HG03196 (cell line): ENCODE measurements around the gene SLC46A1.

ENCODE experiments used
- ATAC-seq: cut with Tn5 transposase; IDR thresholded peaks from one replicate; pipeline ENCODE4 v1.9.1; 2021; ENCODE audit not compliant: unreplicated experiment

Gene SLC46A1

GRCh38 chr17:28404812-28405570 lies 1.0 kb downstream of the SLC46A1 start:
- ATAC-seq: no peak

GRCh38 chr17:28404461-28404811 lies 1.6 kb downstream of the SLC46A1 start:
- no peak for ATAC-seq

GRCh38 chr17:28404007-28404406 lies 2.0 kb downstream of the SLC46A1 start:
- no peak for ATAC-seq

GRCh38 chr17:28402844-28403243 lies 3.2 kb downstream of the SLC46A1 start:
- ATAC-seq: no peak

GRCh38 chr17:28402224-28402630 lies 3.8 kb downstream of the SLC46A1 start:
- ATAC-seq: no peak

GRCh38 chr17:28399808-28400207 lies 6.2 kb downstream of the SLC46A1 start:
- no peak for ATAC-seq

GRCh38 chr17:28398280-28398981 lies 7.6 kb downstream of the SLC46A1 start:
- ATAC-seq: no peak

GRCh38 chr17:28397687-28398279 lies 8.2 kb downstream of the SLC46A1 start:
- ATAC-seq: no peak

GRCh38 chr17:28397275-28397674 lies 8.7 kb downstream of the SLC46A1 start:
- no peak for ATAC-seq

- no peak for ATAC-seq
Measured at GRCh38 chr17:28396635-28397239, 9.3 kb downstream of the SLC46A1 start.

- ATAC-seq: no peak
Measured at GRCh38 chr17:28395968-28396367, 10.0 kb downstream of the SLC46A1 start.

- ATAC-seq: no peak
Measured at GRCh38 chr17:28395426-28395825, 10.6 kb downstream of the SLC46A1 start.

GRCh38 chr17:28394337-28395116 lies 11.5 kb downstream of the SLC46A1 start:
- ATAC-seq: no peak

- no peak for ATAC-seq
Measured at GRCh38 chr17:28392491-28392890, 13.5 kb downstream of the SLC46A1 start.

GRCh38 chr17:28391401-28391800 lies 14.6 kb downstream of the SLC46A1 start:
- ATAC-seq: no peak

- no peak for ATAC-seq
Measured at GRCh38 chr17:28390984-28391383, 15.0 kb downstream of the SLC46A1 start.

GRCh38 chr17:28390563-28390962 lies 15.4 kb downstream of the SLC46A1 start:
- no peak for ATAC-seq

GRCh38 chr17:28390141-28390540 lies 15.9 kb downstream of the SLC46A1 start:
- no peak for ATAC-seq

- ATAC-seq: no peak
Measured at GRCh38 chr17:28388106-28388505, 17.9 kb downstream of the SLC46A1 start.

GRCh38 chr17:28386391-28386790 lies 19.6 kb downstream of the SLC46A1 start:
- ATAC-seq: no peak

GRCh38 chr17:28385406-28385805 lies 20.6 kb downstream of the SLC46A1 start:
- ATAC-seq: no peak
